ENCODE data around the gene SAAL1.
A peak's percentile ranks its signal among the peaks of the same experiment; 100 is the strongest.
"Not testable (repeated sequence)": the region's sequence is repeated elsewhere in the genome, so short reads cannot be mapped to it uniquely, and the experiment has no call there.

Gene SAAL1, protein sequence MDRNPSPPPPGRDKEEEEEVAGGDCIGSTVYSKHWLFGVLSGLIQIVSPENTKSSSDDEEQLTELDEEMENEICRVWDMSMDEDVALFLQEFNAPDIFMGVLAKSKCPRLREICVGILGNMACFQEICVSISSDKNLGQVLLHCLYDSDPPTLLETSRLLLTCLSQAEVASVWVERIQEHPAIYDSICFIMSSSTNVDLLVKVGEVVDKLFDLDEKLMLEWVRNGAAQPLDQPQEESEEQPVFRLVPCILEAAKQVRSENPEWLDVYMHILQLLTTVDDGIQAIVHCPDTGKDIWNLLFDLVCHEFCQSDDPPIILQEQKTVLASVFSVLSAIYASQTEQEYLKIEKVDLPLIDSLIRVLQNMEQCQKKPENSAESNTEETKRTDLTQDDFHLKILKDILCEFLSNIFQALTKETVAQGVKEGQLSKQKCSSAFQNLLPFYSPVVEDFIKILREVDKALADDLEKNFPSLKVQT

GRCh38 chr11:18105802-18106574, at the start of gene SAAL1:
TSS of gene SAAL1 (minus strand) at chr11:18106082. CDS start at chr11:18106041, 41 bp downstream.
- peak; percentile 26 to 73 for DNase-seq

- no peak for DNase-seq
Measured at GRCh38 chr11:18151581-18151980, 45.7 kb upstream of the SAAL1 start.

DNA sequence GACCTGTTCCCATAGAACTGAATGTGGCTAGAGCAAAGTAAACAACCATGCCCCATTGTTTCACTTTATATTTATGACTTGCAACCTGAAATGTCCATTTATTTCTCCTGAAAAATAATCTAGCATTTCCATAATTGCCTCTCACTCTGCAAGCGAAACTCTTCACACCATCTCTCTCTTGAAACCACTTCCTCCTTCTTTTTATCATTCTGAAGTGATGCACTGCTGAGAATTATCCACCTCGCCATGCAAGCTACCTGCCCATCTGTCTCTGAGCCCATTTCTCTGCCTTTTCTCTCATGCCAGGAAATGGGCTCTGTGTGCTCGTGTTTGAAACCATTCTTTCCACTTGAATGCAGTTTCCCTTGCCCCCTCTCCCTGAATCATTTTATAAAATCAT, 40.0 kb upstream of the SAAL1 start:
- no peak for DNase-seq

- DNase-seq, result no peak
Measured at GRCh38 chr11:18145025-18145424, 39.1 kb upstream of the SAAL1 start.

GRCh38 chr11:18144243-18144642, 38.4 kb upstream of the SAAL1 start:
- peak in 1 of 2 experiments; percentile 12 for DNase-seq

DNA sequence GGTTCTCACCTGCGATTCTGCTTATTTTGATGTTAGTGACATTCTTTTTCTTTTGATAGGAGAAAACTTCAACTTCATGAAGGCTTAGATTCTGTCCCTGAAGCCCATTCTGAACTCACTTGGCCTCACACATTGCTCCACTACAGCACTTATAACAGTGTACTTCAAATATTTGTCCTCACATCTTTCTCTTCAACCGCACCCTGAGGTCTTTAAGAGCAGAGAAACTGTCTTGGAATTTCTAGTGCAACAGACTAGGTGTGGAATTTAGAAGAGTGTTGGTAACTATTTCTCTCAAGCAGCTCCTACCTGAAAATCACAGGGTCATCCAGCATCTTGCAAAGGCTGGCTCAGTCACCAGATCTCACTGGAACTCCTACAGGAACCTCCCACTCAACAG, 34.3 kb upstream of the SAAL1 start:
- DNase-seq, result no peak

GRCh38 chr11:18137186-18137800, 31.4 kb upstream of the SAAL1 start:
- DNase-seq, result no peak

GRCh38 chr11:18135308-18135707, 29.4 kb upstream of the SAAL1 start:
- DNase-seq, result no peak

GRCh38 chr11:18132341-18132740, 26.5 kb upstream of the SAAL1 start, which contains the start of gene MRGPRX3:
TSS of gene MRGPRX3 (plus strand) at chr11:18132571. CDS start at chr11:18137203, 4,632 bp downstream.
- DNase-seq, result no peak

- not testable (repeated sequence) for DNase-seq
Measured at GRCh38 chr11:18131115-18131514, 25.2 kb upstream of the SAAL1 start.

DNA sequence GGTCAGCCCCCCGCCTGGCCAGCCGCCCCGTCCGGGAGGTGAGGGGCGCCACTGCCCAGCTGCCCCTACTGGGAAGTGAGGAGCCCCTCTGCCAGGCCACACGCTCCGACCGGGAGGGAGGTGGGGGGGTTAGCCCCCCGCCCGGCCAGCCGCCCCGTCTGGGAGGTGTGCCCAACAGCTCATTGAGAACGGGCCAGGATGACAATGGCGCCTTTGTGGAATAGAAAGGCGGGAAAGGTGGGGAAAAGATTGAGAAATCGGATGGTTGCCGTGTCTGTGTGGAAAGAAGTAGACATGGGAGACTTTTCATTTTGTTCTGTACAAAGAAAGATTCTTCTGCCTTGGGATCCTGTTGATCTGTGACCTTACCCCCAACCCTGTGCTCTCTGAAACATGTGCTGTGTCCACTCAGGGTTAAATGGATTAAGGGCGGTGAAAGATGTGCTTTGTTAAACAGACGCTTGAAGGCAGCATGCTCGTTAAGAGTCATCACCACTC, 15.5 kb upstream of the SAAL1 start:
- not testable (repeated sequence) for DNase-seq

GRCh38 chr11:18115360-18116127, 9.7 kb upstream of the SAAL1 start:
- DNase-seq, result peak; percentile 25 to 62

GRCh38 chr11:18111005-18111404, 5.1 kb upstream of the SAAL1 start:
- no peak for DNase-seq

DNA sequence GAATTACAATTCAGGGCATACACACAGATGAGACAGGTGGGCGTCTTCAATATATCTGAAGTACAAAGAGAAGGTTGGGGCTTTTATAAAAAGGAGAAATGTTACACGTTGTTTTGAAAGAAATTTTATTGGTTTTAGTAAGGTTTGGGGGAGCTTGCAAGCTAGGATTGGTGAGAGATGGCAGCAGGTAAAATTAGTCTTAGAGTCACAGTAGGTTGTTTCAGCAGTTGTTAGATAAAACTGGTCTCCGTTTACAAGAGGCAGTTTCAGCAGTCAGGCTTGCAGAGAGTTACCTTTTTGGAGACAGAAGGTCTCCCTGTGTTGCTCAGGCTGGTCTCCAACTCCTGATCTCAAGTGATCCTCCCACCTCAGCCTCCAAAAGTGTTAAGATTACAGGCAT, 2.4 kb upstream of the SAAL1 start:
- no peak for DNase-seq

GRCh38 chr11:18106688-18107087, 806 bp upstream of the SAAL1 start:
- DNase-seq, result no peak

DNA sequence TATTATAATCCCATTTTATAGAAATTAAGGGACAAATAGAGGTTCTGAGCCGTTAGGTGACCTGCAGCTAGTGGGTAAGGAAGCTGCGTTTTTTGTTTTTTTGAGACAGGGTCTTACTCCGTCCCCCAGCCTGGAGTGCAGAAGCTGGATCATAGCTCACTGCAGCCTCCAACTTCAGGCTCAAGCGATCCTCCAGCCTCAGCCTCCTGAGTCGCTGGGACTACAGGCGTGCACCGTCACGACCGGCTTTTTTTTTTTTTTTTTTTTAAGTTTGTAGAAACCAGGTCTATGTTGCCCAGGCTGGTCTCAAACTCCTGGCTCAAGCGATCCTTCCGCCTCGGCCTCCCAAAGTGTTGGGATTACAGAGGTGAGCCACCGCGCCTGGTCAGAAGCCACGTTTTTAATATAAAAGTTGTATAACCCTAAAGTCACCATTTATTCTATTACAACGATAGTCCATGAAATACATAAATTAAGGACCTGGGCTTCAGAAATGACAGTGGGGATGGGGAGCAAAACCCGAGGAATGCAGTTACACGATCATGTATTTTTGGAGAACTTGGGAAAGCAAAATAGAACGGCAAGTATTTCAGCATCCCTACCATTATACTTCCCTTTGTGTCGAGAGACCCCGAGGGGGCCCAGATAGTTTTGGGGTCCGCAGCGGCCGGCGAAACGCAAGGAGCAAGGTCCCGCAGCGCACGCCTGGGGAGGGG, 638 bp downstream of the SAAL1 start:
- DNase-seq, result no peak

DNA sequence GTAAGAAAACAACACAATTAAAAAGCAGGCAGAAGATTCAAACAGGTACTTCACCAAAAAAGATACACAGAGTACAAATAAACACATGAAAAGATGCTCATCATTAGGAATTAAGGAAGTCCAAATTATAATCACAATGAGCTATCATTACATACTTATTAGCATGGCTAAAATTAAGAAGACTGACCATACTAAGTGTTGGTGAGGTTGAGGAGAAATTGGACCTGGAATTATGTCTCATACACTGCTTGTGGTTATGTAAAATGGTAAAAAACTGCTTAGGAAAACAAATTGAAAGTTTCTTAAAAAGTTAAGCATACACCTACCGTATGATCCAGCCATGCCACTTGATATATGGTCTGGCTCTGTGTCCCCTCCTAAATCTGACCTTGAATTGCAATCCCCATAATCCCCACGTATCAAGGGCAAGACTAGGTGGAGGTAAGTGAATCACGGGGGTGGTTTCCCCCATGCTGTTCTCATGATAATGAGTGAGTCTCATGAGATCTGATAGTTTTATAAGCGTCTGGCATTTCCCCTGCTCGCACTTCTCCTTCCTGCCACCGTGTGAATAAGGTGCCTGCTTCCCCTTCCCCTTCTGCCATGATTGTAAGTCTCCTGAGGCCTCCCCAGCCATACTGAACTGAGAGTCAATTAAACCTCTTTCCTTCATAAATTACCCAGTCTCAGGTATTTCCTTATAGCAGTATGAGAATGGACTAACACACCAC, 4.8 kb downstream of the SAAL1 start:
- no peak for DNase-seq

GRCh38 chr11:18093959-18094358, 11.9 kb downstream of the SAAL1 start:
- DNase-seq, result no peak

DNA sequence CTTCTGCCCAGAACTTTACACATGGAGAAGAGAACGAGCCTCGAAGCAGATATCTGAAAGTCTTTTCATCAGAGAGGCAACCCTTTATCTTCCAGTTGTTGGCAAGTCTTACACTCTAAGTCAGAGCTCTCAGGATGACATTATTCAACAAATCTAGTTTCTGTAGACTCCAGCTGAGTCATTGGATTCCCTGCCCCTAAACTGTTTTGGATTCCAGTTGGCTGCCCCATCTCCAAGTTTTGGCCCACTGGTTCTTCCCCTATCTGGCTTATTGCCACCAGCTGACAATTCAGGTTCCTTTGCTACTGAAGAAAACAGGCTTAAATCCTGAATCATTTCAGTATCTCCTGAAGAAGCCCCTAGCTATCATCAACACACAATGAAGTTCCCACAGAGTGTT, 14.2 kb downstream of the SAAL1 start:
- DNase-seq, result no peak

- DNase-seq, result no peak
Measured at GRCh38 chr11:18088966-18089365, 16.9 kb downstream of the SAAL1 start.

- DNase-seq, result no peak
Measured at GRCh38 chr11:18088366-18088765, 17.5 kb downstream of the SAAL1 start.
